ENCODE measurements around the gene DMWD.

GRCh38 chr19:45784096-45784495, 8.5 kb downstream of the DMWD start:
- no peak for TF ChIP-seq POLR2AphosphoS5 (IDR thresholded peaks at IDR 0.05)
- TF ChIP-seq, protein P1, sequence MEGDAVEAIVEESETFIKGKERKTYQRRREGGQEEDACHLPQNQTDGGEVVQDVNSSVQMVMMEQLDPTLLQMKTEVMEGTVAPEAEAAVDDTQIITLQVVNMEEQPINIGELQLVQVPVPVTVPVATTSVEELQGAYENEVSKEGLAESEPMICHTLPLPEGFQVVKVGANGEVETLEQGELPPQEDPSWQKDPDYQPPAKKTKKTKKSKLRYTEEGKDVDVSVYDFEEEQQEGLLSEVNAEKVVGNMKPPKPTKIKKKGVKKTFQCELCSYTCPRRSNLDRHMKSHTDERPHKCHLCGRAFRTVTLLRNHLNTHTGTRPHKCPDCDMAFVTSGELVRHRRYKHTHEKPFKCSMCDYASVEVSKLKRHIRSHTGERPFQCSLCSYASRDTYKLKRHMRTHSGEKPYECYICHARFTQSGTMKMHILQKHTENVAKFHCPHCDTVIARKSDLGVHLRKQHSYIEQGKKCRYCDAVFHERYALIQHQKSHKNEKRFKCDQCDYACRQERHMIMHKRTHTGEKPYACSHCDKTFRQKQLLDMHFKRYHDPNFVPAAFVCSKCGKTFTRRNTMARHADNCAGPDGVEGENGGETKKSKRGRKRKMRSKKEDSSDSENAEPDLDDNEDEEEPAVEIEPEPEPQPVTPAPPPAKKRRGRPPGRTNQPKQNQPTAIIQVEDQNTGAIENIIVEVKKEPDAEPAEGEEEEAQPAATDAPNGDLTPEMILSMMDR (IDR thresholded peaks at IDR 0.05), result no peak
- no peak for TF ChIP-seq POLR2A (IDR thresholded peaks at IDR 0.05)

Data from sigmoid colon (tissue), 4 donors.